CD14-positive monocyte (primary cell): ENCODE data around the gene NEUROD2. TPM values are rescaled to one million over a fixed set of nuclear protein-coding genes. Genes with fewer than 3 reads are reported as not detected.

Experiments used
- DNase-seq, 3 donors: peaks; one replicate each; pipeline ENCODE4 v3.0.0-alpha.2; 2011 to 2022
- H2AFZ ChIP-seq: 2 replicates; pipeline ENCODE4 v1.6.0; 2012; ENCODE audit warnings: mild to moderate bottlenecking, low read depth, low read length, inconsistent platforms; ENCODE audit not compliant: insufficient read depth, poor library complexity, severe bottlenecking
- H3K27ac ChIP-seq, 2 donors: 1 replicate in 1 of 2; 2 replicates in 1 of 2; pipeline ENCODE4 v1.5.1; 2012 to 2013; ENCODE audit warnings: low read length in 2 of 2, control low read depth in 1 of 2, inconsistent platforms in 1 of 2, low read depth in 1 of 2, mild to moderate bottlenecking in 1 of 2
- H3K27me3 ChIP-seq, 2 donors: one replicate each; pipeline versions ENCODE4 v1.6.0 to v1.6.1; 2011 to 2013; ENCODE audit warnings: low read length in 2 of 2; ENCODE audit not compliant: control insufficient read depth in 2 of 2, insufficient read depth in 2 of 2
- H3K36me3 ChIP-seq, 2 donors: replicated peaks in 1 of 2; 1 replicate in 1 of 2; 2 replicates in 1 of 2; pipeline versions ENCODE4 v1.5.1 to v1.6.1; 2012 to 2013; ENCODE audit warnings: low read length in 2 of 2, control low read depth in 1 of 2, inconsistent platforms in 1 of 2, mild to moderate bottlenecking in 1 of 2; ENCODE audit not compliant: insufficient read depth in 2 of 2, control insufficient read depth in 1 of 2
- H3K4me1 ChIP-seq, 2 donors: 1 replicate in 1 of 2; 2 replicates in 1 of 2; pipeline versions ENCODE4 v1.5.1 to v1.6.1; 2012 to 2013; ENCODE audit warnings: low read length in 2 of 2, control low read depth in 1 of 2, inconsistent platforms in 1 of 2, mild to moderate bottlenecking in 1 of 2, moderate library complexity in 1 of 2; ENCODE audit not compliant: insufficient read depth in 2 of 2, control insufficient read depth in 1 of 2
- H3K4me2 ChIP-seq: replicated peaks from 2 replicates; pipeline ENCODE3; 2012; ENCODE audit warnings: low read length, moderate library complexity, mild to moderate bottlenecking; ENCODE audit not compliant: poor library complexity, severe bottlenecking; ENCODE audit errors: extremely low read depth
- H3K4me3 ChIP-seq, 3 experiments: fragments of 200-600 bp in 1 of 3; sonication (generic) in 1 of 3; replicated peaks in 1 of 3; 1 replicate in 2 of 3; 2 replicates in 1 of 3; pipeline ENCODE4 v1.5.1; 2011 to 2013; ENCODE audit warnings: low read length in 3 of 3, mild to moderate bottlenecking in 3 of 3, control low read depth in 2 of 3, low read depth in 2 of 3, inconsistent platforms in 1 of 3, moderate library complexity in 1 of 3
- H3K79me2 ChIP-seq: 2 replicates; pipeline ENCODE4 v1.6.0; 2012; ENCODE audit warnings: mild to moderate bottlenecking, control low read depth, inconsistent platforms, low read length, moderate library complexity; ENCODE audit not compliant: insufficient read depth
- H3K9ac ChIP-seq: 2 replicates; pipeline ENCODE4 v1.6.0; 2017; ENCODE audit warnings: low read length, mild to moderate bottlenecking; ENCODE audit not compliant: insufficient read depth, poor library complexity, severe bottlenecking
- H3K9me3 ChIP-seq, 2 donors: replicated peaks in 1 of 2; 1 replicate in 1 of 2; 2 replicates in 1 of 2; pipeline versions ENCODE4 v1.5.1 to v1.6.1; 2012 to 2013; ENCODE audit warnings: low read length in 2 of 2, control low read depth in 1 of 2; ENCODE audit not compliant: control insufficient read depth in 1 of 2, insufficient read depth in 1 of 2
- H4K20me1 ChIP-seq: 2 replicates; pipeline ENCODE4 v1.6.0; 2012; ENCODE audit warnings: mild to moderate bottlenecking, low read length, control low read depth, moderate library complexity; ENCODE audit not compliant: insufficient read depth
- H3K27ac Mint-ChIP-seq, 7 donors: one replicate each; pipeline ENCODE4 v1.8.0; 2020; ENCODE audit warnings: mild to moderate bottlenecking in 7 of 7, mixed read lengths in 7 of 7, moderate library complexity in 6 of 7, inconsistent platforms in 2 of 7
- H3K27me3 Mint-ChIP-seq, 3 donors: one replicate each; pipeline ENCODE4 v1.8.0; 2021 to 2022; ENCODE audit warnings: low read depth in 3 of 3, mild to moderate bottlenecking in 3 of 3, mixed read lengths in 3 of 3, moderate library complexity in 3 of 3, inconsistent platforms in 1 of 3
- H3K36me3 Mint-ChIP-seq, 2 donors: one replicate each; pipeline ENCODE4 v1.8.0; 2020; ENCODE audit warnings: mixed read lengths in 2 of 2, inconsistent platforms in 1 of 2, mild to moderate bottlenecking in 1 of 2
- H3K4me1 Mint-ChIP-seq: one replicate; pipeline ENCODE4 v1.8.0; 2020; ENCODE audit warnings: mild to moderate bottlenecking, mixed read lengths
- H3K4me3 Mint-ChIP-seq, 2 donors: one replicate each; pipeline ENCODE4 v1.8.0; 2020; ENCODE audit warnings: mild to moderate bottlenecking in 2 of 2, mixed read lengths in 2 of 2, moderate library complexity in 1 of 2
- H3K9me3 Mint-ChIP-seq, 7 donors: one replicate each; pipeline ENCODE4 v1.8.0; 2020 to 2022; ENCODE audit warnings: mixed read lengths in 7 of 7, mild to moderate bottlenecking in 6 of 7, moderate library complexity in 6 of 7, inconsistent platforms in 2 of 7
- CTCF ChIP-seq: fragments of 200-600 bp; IDR thresholded peaks from one replicate; pipeline ENCODE4 v1.8.0; 2022; ENCODE audit warnings: antibody characterized with exemption, mild to moderate bottlenecking
- WGBS: methylation state at CpG from one replicate; pipeline ENCODE4 v1.1.5; 2013; ENCODE audit warnings: missing lambda C conversion rate; ENCODE audit not compliant: insufficient coverage; 5-methylcytosine and 5-hydroxymethylcytosine counted together
- intact Hi-C, 2 donors: fragments of 100-400 bp; cut with micrococcal nuclease; formaldehyde crosslinking; loops; one replicate each; pipeline versions ENCODE4 v1.15.0 to v1.15.1; 2023
- polyA plus RNA-seq, 3 donors: library from polyadenylated mRNA; depleted of rRNA in 1 of 3; unstranded in 2 of 3; stranded (reverse) in 1 of 3; fragments of 300-500 nt in 2 of 3; fragments of >200 nt in 1 of 3; fragmentation: Illumina TruSeq in 2 of 3; gene quantifications; 1 replicate in 2 of 3; 2 replicates in 1 of 3; pipeline ENCODE4 v1.2.3, GENCODE V29; 2012 to 2021

NEUROD2 gene
- polyA plus RNA-seq, 3 donors = not detected

DNA sequence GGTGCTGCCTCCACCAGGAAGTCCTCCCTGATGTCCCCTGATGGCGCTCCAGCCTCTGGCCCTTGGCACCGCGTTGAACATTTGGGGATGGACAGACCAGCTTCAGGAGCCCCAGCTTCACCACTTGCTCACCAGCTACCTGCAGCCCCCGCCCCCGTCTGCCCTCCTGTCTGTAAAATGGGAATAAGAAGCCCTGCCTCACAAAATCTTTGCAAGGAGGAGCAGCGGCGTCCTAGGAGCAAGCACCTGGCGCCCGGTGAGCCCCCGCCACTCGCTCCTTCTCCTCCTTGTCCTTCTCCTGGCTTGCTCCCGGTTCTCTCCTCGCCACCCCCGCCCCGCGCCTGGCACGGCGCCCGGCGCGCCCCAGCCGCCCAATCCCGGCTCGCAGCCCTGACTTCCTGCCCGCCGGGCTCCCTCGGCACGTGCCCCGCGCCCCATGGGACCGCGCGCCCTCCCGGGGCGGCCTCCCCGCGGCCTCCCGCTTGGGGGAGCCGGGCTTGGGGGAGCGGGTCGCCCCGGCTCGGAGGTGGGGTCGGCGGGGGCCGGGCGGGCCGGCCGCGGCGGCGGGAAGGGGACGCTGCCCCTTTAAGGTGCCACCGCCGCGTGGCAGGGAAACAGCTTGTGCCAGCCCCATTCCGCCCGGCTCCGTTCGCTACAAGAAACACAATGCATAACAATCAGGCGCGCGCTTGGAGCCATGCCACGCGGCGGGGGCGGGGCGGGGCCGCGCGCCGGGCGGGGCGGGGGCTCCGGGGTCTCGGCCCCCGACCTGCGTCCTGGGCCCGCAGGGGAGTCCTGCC is 9.9 kb upstream of the NEUROD2 start:
- peak overlapping the region in 2 of 3 experiments; percentile 48 to 79 for H3K4me3 ChIP-seq
- no peak for TF ChIP-seq CTCF
- peaks cover 9 to 51% of the 10 kb centered on the region in 2 donors for H3K27me3 ChIP-seq
- Mint-ChIP-seq H3K4me3 (peak overlapping the region; percentile 79 to 92), H3K27ac (peak overlapping the region in 1 of 7 donors; percentile 57), H3K9me3 (peaks cover 0 to 3% (median 0%) of the 10 kb centered on the region in 7 donors), H3K27me3 (peaks cover 44 to 86% (median 71%) of the 10 kb centered on the region in 3 donors), H3K4me1 (peaks cover 19% of the 10 kb centered on the region), H3K36me3 (no peaks in the 10 kb centered on the region)
- peak overlapping the region; percentile 77 for H2AFZ ChIP-seq
- peak overlapping the region; percentile 84 for H3K4me2 ChIP-seq
- no peaks in the 10 kb centered on the region for H3K36me3 ChIP-seq
- H4K20me1 ChIP-seq = no peaks in the 10 kb centered on the region
- under 1% methylated on average over 77 of the region's 79 CpGs for whole genome bisulfite sequencing
- peak in 2 of 3 donors; percentile 33 to 38 for DNase-seq
- H3K4me1 ChIP-seq = peaks cover 16 to 22% of the 10 kb centered on the region in 2 donors
- intact Hi-C loops = no loop called here
- H3K27ac ChIP-seq = no peak overlapping the region
- no peaks in the 10 kb centered on the region for H3K79me2 ChIP-seq
- no peak overlapping the region for H3K9ac ChIP-seq
- H3K9me3 ChIP-seq = no peaks in the 10 kb centered on the region

- H3K36me3 ChIP-seq = no peaks in the 10 kb centered on the region
- no peak for DNase-seq
- H3K27me3 Mint-ChIP-seq = peaks cover 42 to 84% (median 66%) of the 10 kb centered on the region in 3 donors
- 40% methylated on average over 1 of the region's 3 CpGs for WGBS
- no peaks in the 10 kb centered on the region for H4K20me1 ChIP-seq
- peak overlapping the region; percentile 77 for H2AFZ ChIP-seq
- H3K27ac Mint-ChIP-seq = peak overlapping the region in 1 of 7 donors; percentile 57
- H3K4me1 Mint-ChIP-seq = peaks cover 15% of the 10 kb centered on the region
- peaks cover 0 to 3% (median 0%) of the 10 kb centered on the region in 7 donors for H3K9me3 Mint-ChIP-seq
- peak overlapping the region in 1 of 3 experiments; percentile 79 for H3K4me3 ChIP-seq
- peak overlapping the region; percentile 70 to 73 for H3K4me3 Mint-ChIP-seq
- peaks cover 9 to 51% of the 10 kb centered on the region in 2 donors for H3K27me3 ChIP-seq
- peaks cover 13 to 17% of the 10 kb centered on the region in 2 donors for H3K4me1 ChIP-seq
- no peak for TF ChIP-seq CTCF
- H3K27ac ChIP-seq = no peak overlapping the region
- no peaks in the 10 kb centered on the region for H3K9me3 ChIP-seq
- no peak overlapping the region for H3K9ac ChIP-seq
- intact Hi-C loops = no loop called here
- H3K79me2 ChIP-seq = no peaks in the 10 kb centered on the region
- no peaks in the 10 kb centered on the region for H3K36me3 Mint-ChIP-seq
- H3K4me2 ChIP-seq = peak overlapping the region; percentile 84
Observed at GRCh38 chr17:39617100-39617445, 9.4 kb upstream of the NEUROD2 start.
